NCI-H69 (cell line): ENCODE measurements around the gene TBC1D5.

Experiments used
- DNase-seq: peaks from one replicate; lab custom pipeline; 2025; lab: John Stamatoyannopoulos, UW

Gene TBC1D5

DNA sequence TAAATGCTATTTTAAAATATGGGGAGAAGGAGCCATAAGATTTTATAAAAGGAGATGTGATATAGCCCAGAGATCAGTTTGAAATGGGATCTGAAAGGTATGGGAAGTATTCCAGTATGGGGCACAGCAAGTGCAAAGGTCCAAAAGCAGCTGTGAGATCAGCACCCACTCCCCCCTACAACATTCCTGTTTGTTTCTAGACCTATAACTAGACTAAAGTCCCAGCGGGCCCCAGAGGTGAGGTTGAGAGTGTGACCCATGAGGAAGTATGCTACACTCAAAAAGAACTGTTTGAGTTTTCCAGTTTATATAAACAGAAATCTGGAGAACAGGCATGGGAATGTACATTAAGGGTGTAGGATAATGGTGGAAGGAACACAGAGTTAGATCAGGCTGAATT, 152.5 kb downstream of the TBC1D5 start:
- no peak for DNase-seq

- no peak for DNase-seq
These were observed 154.0 kb downstream of the TBC1D5 start for GRCh38 chr3:17588422-17588821.

- DNase-seq, result peak; percentile 5
These were observed 156.8 kb downstream of the TBC1D5 start for GRCh38 chr3:17585394-17586325.

DNA sequence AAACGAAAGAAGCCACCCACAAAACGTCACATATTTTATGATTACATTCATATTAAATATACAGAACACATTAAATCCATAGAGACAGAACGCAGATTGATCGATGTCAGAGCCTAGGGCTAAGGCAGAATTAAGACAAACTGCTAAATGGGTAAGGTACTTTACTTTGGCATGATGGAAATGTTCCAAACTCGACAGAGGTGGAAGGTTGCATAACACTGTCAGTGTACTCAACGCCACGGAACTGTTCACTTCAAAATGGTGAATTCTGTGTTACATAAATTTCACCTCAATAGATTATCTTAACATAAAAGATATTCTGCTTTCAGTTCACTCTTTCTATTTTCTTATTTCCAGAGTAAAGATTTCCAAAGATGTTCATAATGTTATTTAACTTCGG, 158.4 kb downstream of the TBC1D5 start:
- no peak for DNase-seq

DNA sequence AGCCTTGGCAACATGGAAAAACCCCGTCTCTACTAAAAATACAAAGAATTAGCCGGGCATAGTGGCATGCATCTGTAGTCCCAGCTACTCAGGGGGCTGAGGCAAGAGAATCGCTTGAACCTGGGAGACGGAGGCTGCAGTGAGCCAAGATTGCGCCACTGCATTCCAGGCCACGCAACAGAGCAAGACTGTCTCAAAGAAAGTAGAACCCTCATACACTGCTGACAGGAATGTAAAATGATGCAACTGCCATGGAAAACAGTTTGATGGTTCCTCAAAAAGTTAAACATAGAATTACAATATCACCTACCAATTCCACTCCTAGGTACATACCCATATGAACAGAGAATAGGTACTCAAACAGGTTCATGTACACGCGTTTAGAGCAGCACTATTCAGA, 158.9 kb downstream of the TBC1D5 start:
- no peak for DNase-seq

GRCh38 chr3:17581421-17582080, 160.9 kb downstream of the TBC1D5 start:
- no peak for DNase-seq

DNA sequence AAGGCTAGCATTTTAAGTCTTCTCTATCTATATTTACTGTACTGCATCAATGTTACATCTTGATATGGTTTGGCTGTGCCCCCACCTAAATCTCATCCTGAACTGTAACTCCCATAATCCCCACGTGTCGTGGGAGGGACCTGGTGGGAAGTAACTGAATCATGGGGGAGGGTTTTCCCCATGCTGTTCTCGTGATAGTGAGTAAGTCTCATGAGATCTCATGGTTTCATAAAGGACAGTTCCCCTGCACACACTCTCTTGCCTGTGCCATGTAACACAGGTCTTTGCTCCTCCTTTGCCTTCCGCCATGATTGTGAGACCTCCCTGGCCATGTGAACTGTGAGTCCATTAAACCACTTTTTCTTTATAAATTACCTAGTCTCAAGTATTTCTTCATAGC, 161.5 kb downstream of the TBC1D5 start:
- DNase-seq, result no peak

- peak; percentile 20 for DNase-seq
These were observed 163.0 kb downstream of the TBC1D5 start for GRCh38 chr3:17579289-17580031.

DNA sequence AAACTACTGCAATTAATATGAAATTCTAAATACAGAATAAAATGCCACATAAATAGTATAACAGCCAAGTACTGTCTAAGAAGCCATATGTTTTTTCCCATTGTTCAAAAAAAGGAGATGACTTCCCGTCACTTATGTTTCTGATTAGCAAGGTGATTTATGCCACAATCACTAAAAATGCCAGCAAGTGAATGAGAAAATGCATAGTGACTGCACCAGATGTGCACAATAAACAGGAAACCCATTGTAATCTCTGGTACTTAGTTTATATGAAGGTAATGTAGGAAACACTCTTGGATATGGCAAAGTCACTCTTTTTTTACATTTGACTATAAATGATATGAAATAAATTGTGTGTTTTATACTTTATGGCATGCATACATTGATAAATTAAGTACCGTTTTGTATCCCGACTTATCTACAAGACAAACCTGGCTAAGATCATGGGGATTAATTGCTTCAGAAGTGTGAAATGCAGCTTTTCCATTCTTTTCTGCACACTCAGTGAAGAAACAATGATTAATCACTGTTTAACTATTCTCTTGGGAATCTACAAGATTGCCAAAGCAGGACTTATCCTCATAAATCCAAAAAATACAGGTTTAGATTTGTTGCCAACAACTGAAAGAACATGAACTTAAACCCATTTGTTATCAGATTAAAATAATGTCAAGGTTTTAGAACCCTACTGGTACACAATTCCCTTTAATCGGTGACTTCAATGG, 164.5 kb downstream of the TBC1D5 start:
- DNase-seq, result peak; percentile 73

- no peak for DNase-seq
These were observed 169.0 kb downstream of the TBC1D5 start for GRCh38 chr3:17573396-17573795.

DNA sequence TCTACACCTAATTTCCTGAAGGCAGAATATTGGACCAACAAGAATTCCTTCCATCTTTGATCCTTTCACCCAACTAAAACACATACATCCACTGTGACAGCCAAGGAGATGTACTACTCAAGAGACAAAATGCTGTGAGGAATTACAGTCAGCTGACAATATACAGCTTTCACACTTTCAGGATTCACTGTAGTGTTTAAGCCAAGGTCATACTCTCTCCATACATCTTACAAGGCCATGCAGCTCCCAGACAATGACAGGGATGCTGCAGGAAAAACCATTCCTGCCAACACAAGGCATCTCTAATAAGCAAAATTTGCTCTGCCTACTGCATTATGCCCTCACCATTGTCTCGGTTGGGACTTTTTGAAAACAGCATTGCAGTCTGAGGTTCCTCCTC, 170.7 kb downstream of the TBC1D5 start:
- peak; percentile 5 for DNase-seq

- no peak for DNase-seq
These were observed 179.6 kb downstream of the TBC1D5 start for GRCh38 chr3:17562845-17563244.

DNA sequence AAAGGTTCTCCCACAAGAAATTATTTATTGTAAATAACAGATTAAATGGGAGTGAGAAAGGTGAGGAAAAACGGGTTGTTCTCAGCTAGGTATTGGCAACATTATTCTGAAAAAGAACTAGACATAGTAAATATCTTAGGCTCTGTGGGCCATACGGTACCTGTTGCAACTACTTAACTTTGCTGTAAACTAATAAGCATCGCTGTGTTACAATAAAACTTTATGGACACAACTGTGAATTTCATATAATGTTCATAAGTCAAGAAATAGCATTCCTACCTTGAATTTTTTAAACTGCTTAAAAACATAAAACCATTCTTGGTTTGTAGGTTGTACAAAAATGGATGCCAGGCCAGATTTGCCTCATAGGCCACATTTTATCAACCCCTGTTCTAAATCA, 183.9 kb downstream of the TBC1D5 start:
- DNase-seq, result no peak

DNA sequence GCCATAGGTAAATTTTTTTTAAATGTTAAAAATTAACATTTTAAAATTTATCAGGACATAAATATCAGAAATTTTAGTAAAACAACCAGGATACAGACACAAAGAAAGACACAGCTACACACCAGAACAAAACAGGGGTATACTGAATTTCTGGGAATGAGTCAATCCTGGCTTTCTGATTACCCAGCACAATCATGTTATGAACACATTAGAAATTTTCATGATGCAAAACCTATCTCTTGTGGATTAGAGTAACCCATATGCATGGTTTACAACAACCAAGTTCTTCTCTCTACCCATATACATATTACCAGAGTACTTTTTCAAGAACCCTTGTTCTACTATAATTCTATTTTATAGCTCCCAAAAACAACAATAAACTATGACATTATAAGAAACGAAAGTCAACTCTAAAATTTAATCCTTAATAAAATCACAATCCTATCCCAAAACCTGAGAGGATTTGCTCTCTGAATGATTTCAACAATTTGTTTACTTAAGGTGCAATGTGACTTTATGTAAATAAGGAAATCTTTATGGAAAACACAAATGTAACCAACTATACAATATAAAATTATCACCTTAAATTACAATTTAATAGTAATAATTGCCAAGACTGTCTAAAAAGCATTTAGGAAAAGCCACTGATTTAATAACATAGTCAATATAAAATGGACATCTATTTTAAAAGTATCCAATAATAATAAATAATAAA, 184.5 kb downstream of the TBC1D5 start:
- no peak for DNase-seq

DNA sequence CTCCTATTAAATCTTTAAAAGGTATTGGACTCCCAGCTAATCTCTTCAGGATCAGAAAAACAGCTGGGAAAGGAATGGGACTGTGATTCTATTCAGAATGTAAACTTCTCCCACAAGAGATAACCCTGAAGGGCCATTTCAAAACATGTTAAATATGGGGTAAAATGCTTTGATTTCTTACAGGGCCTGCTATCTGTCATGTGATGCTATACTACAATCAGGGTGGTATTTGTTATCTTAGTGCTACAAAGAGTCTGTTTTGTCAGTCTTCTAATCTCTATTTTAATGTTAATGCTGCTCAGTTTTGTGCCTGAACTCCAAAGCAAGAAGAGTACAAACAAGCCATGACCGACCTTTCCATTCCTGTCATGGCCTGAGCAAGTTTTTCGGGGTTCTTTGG, 186.9 kb downstream of the TBC1D5 start:
- DNase-seq, result no peak

DNA sequence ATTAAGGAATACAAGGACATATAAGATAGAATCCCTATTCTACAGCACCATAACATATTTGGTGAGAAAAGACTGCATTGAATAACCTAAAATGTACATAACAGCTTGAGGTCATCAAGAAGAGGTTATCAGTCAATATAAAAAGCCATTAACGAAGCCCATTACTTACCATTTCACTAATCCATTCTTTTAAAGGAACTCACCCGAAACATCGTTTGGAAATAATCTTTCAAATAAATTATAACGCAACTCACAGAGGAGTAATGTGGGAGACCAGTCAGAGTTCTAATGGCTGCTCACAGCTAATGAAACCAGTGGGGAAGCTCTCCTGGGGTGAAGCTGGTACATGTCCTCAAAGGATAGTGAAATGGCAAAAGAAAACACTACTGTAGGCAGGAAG, 188.4 kb downstream of the TBC1D5 start:
- peak; percentile 82 for DNase-seq

DNA sequence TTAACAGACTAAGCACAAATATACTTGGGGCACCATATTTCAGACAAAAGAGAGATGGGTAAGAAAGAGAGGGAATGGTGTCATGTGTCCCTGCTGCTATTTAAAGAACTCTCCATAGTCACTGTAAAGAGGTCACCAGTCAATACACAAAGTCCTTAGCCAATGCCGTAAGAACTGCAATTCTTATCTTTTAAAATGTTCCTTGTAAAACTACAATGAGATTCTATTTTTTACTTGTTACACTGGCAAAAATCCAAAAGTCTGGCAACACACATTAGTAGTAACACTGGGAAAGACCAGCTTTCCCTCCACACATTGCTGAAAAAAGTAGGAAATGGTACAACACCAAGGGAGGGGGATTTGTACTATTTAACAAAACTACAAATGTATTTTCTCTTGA, 189.4 kb downstream of the TBC1D5 start:
- DNase-seq, result peak; percentile 41

- DNase-seq, result peak; percentile 67
These were observed 190.1 kb downstream of the TBC1D5 start for GRCh38 chr3:17552351-17552750.

DNA sequence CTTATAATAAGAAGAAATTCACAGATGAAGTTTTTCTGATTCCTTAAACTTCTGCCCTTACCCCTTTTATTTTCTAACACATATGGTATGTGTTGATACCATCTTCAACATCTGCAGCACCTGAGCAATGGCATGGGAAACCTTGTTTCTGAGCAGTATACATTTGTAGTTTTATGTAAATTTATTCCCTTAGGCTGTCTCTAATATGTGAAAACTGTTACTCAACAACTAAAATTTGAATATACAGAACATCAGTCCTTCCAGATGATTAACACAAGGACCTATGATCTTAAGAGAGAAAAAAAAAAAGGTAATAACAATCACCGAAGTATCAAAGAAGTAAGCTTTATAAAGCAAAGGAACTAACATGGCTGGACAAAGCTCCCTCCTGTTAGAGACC, 190.5 kb downstream of the TBC1D5 start:
- DNase-seq, result peak; percentile 45

GRCh38 chr3:17551333-17551732, 191.1 kb downstream of the TBC1D5 start:
- DNase-seq, result peak; percentile 96

DNA sequence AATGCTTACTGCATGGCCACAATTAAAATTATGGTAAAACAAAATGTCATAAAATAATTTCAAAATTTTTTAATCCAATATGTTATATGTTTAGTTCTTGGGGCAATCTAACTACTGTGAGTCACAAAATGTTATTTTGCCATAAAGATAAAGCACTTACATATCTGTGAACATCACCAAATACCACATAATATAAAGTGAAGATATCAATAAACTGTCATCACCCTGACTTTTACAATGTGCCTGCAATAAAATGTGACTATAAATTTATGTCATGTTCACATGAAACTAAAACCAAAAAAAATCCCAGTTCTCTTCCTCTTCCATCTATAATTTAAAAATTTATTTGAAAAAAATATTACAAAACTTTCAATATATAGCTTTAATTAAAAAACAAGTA, 191.8 kb downstream of the TBC1D5 start:
- DNase-seq, result no peak
